B cell (primary cell): ENCODE results near the gene TTC23.
"Not testable (repeated sequence)": the region's sequence is repeated elsewhere in the genome, so short reads cannot be mapped to it uniquely, and the experiment has no call there.

Source experiments
- CTCF ChIP-seq: fragments of 200-600 bp; IDR thresholded peaks from one replicate; pipeline ENCODE4 v1.8.0; 2022; ENCODE audit warnings: antibody characterized with exemption, mild to moderate bottlenecking
- EZH2 ChIP-seq: IDR thresholded peaks from 2 replicates; pipeline ENCODE4 v1.6.1; 2012; ENCODE audit warnings: borderline replicate concordance, low read depth, mild to moderate bottlenecking, moderate library complexity, low read length; ENCODE audit not compliant: insufficient read depth, poor library complexity, severe bottlenecking

GRCh38 chr15:99111641-99112040 lies 137.7 kb downstream of the TTC23 start:
- not testable (repeated sequence) for TF ChIP-seq CTCF, EZH2
